ENCODE data around the gene SAP30. TPM values are rescaled to one million over a fixed set of nuclear protein-coding genes. Genes with fewer than 3 reads are reported as not detected.

SAP30 gene, protein sequence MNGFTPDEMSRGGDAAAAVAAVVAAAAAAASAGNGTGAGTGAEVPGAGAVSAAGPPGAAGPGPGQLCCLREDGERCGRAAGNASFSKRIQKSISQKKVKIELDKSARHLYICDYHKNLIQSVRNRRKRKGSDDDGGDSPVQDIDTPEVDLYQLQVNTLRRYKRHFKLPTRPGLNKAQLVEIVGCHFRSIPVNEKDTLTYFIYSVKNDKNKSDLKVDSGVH
- polyA plus RNA-seq (2013, experiment 1 of 2): 8.2 TPM
- 9.6 TPM for polyA plus RNA-seq (2013, experiment 2 of 2)

DNA sequence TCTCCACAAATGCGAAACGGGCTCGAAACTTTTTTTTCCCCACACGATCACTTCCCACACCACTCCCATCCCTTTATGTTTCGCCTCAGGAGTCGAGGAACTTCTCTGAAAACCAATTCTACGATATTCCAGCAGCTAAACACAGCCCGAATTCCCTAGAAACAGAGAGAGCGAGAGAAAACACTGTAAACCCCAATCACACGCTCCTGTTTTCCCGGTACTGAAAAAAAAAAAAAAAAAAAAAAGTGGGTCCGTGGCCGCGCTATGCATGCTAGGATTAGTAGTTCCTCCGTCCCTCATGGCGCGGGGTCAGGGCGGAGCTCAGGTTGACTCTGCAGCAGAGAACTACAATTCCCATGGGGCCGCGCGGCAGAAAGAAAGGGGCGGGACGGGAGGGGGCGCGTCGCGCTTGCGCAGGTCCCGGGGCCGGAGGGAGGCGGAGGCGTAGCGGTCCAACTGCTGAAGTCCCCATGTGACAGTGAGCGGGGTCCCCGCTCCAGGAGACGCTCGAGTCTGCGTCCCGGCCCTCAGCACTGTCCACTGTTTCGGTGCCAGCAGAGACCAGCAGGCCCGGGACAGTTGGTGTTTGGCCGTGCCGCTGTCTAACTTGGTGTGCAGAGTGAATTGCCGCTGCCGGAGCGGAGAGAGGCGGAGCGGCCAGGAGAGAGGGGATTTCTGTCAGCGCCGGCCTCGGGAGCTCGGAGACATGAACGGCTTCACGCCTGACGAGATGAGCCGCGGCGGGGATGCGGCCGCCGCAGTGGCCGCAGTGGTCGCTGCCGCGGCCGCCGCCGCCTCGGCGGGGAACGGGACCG is at the start of gene SAP30:
Gene SAP30 (plus strand): TSS at position 478 of the 815 bp plus-strand sequence. CDS start 229 bp downstream, at position 707.
- peak within 1 kb of the TSS in 1 of 2 experiments; percentile 74 for H3K14ac ChIP-seq (ENCODE audit: low read length in 2 of 2)
- H3K18ac ChIP-seq (ENCODE audit: low read depth in 1 of 2, low read length in 2 of 2): peak within 1 kb of the TSS; percentile 72 to 85
- no peak within 1 kb of the TSS for H2AK5ac ChIP-seq (ENCODE audit: low read length, severe bottlenecking)
- H2BK120ac ChIP-seq (ENCODE audit: low read depth, low read length): peak within 1 kb of the TSS; percentile 82
- H2AFZ ChIP-seq (ENCODE audit: low read depth, low read length): peak within 1 kb of the TSS; percentile 75
- peak within 1 kb of the TSS; percentile 92 to 96 for H3K4me3 ChIP-seq (ENCODE audit: insufficient read depth in 1 of 2, low read depth in 1 of 2, low read length in 2 of 2)
- H3K27ac ChIP-seq (ENCODE audit: low read length, poor library complexity, severe bottlenecking): peak within 1 kb of the TSS; percentile 86
- H3K27me3 ChIP-seq (ENCODE audit: control insufficient read depth in 1 of 2, insufficient read depth in 1 of 2, low read length in 2 of 2): no peaks in the 10 kb centered on the region
- peaks cover 3 to 10% of the 10 kb centered on the region in 2 experiments for H3K36me3 ChIP-seq (ENCODE audit: control insufficient read depth in 1 of 2, insufficient read depth in 2 of 2, low read depth in 1 of 2, low read length in 2 of 2)
- H3K9me3 ChIP-seq (ENCODE audit: control insufficient read depth, low read length): no peaks in the 10 kb centered on the region
- peak within 1 kb of the TSS in 1 of 2 experiments; percentile 90 for H3K4ac ChIP-seq (ENCODE audit: low read depth in 1 of 2, low read length in 2 of 2)
- DNase-seq: peak; percentile 99
- peaks cover 8% of the 10 kb centered on the region for H3K79me1 ChIP-seq (replicated peaks; ENCODE audit: low read length, poor library complexity, severe bottlenecking)
- peak within 1 kb of the TSS; percentile 69 for H4K8ac ChIP-seq (ENCODE audit: low read length)
- H3K23ac ChIP-seq (ENCODE audit: low read length in 2 of 2): peak within 1 kb of the TSS in 1 of 2 experiments; percentile 90
- WGBS: under 1% methylated on average over 70 of the region's 72 CpGs
- no peaks in the 10 kb centered on the region for H3K4me1 ChIP-seq (ENCODE audit: control insufficient read depth, insufficient read depth, low read depth, low read length)
- H2BK5ac ChIP-seq (ENCODE audit: low read depth, low read length, poor library complexity, severe bottlenecking): no peak within 1 kb of the TSS
- peak within 1 kb of the TSS in 1 of 2 experiments; percentile 72 for H2BK12ac ChIP-seq (ENCODE audit: low read length in 2 of 2)
- H3K4me2 ChIP-seq (ENCODE audit: low read length, poor library complexity, severe bottlenecking): peak within 1 kb of the TSS; percentile 94
- H2BK15ac ChIP-seq (ENCODE audit: low read depth, poor library complexity, severe bottlenecking): peak within 1 kb of the TSS; percentile 67
- H3K9ac ChIP-seq (ENCODE audit: low read length): peak within 1 kb of the TSS; percentile 95
- H4K91ac ChIP-seq (ENCODE audit: low read length): no peak within 1 kb of the TSS

DNA sequence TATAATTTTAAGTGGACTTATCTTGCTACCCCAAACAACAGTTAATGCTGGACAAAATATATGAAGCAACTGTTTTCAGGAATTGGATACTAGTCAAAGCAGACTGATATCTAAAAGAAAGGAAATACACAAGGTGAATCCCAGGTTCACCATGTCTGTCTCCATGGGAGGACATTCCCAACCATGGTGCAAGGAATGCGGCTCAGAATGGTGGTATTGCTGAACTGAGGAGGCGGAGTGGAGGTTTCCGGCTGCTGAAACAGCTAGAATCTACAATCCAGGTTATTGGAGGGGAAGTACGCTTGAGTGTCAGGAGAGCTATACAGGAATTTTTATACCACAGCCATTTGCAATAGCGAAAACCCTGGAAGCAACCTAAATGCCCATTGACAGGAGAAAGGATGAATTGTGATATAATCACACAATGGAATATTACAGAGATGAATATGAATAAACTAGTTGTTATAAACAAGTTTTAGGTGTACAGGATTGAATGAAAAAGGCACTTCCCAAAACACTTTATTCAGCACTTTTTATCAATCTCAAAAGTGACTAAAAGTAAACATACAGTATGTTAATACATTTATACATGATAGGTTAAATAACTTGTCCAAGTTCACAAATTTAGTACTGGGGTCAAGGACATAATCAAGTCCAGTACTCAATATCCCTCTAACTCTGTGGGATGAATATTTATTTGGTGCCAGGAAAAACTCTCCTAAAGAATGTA is 45.6 kb upstream of the SAP30 start:
- Histone ChIP-seq H3K4ac (ENCODE audit: low read depth in 1 of 2, low read length in 2 of 2) (no peak overlapping the region), H4K8ac (ENCODE audit: low read length) (no peak overlapping the region), H3K18ac (ENCODE audit: low read depth in 1 of 2, low read length in 2 of 2) (no peak overlapping the region), H4K91ac (ENCODE audit: low read length) (no peak overlapping the region), H3K79me1 (replicated peaks; ENCODE audit: low read length, poor library complexity, severe bottlenecking) (peaks cover 9% of the 10 kb centered on the region), H2BK5ac (ENCODE audit: low read depth, low read length, poor library complexity, severe bottlenecking) (no peak overlapping the region), H3K36me3 (ENCODE audit: control insufficient read depth in 1 of 2, insufficient read depth in 2 of 2, low read depth in 1 of 2, low read length in 2 of 2) (peaks cover 11 to 40% of the 10 kb centered on the region in 2 experiments), H3K4me2 (ENCODE audit: low read length, poor library complexity, severe bottlenecking) (no peak overlapping the region), H3K27ac (ENCODE audit: low read length, poor library complexity, severe bottlenecking) (no peak overlapping the region), H3K27me3 (ENCODE audit: control insufficient read depth in 1 of 2, insufficient read depth in 1 of 2, low read length in 2 of 2) (no peaks in the 10 kb centered on the region), H3K23ac (ENCODE audit: low read length in 2 of 2) (no peak overlapping the region), H3K4me3 (ENCODE audit: insufficient read depth in 1 of 2, low read depth in 1 of 2, low read length in 2 of 2) (no peak overlapping the region), H2AK5ac (ENCODE audit: low read length, severe bottlenecking) (no peak overlapping the region), H3K9ac (ENCODE audit: low read length) (no peak overlapping the region), H2AFZ (ENCODE audit: low read depth, low read length) (no peak overlapping the region), H2BK120ac (ENCODE audit: low read depth, low read length) (no peak overlapping the region), H2BK12ac (ENCODE audit: low read length in 2 of 2) (no peak overlapping the region), H3K4me1 (ENCODE audit: control insufficient read depth, insufficient read depth, low read depth, low read length) (no peaks in the 10 kb centered on the region), H2BK15ac (ENCODE audit: low read depth, poor library complexity, severe bottlenecking) (no peak overlapping the region), H3K9me3 (ENCODE audit: control insufficient read depth, low read length) (no peaks in the 10 kb centered on the region), H3K14ac (ENCODE audit: low read length in 2 of 2) (no peak overlapping the region)
- WGBS: 98% methylated on average over 3 of the region's 5 CpGs
- no peak for DNase-seq

DNA sequence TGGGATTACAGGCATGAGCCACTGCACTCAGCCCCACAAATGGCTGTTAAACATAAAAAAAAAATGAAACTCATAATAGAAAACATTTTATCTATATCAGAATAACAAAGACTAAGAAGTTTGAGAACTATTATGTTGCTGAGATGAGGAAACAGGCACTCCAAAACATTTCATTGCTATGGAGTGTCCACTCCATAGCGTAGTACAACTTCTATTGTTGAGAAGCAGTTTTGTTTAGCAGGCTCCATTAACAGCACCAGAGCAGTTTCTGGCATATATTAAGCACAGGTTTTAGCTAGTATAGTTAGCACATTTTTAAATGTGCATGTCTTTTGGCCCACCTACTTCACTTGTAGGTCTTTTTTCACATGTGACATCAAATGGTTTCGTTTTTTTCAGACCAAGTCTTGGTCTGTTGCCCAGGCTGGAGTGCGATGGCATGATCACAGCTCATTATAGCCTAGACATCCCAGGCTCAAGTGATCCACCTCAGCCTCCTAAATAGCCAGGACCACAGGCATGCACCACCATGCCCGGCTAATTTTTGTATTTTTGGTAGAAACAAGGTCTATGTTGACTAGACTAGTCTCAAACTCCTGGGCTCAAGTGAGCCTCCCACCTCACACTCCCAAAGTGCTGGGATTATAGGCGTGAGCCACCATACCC is 42.4 kb upstream of the SAP30 start:
- peaks cover 11 to 50% of the 10 kb centered on the region in 2 experiments for H3K36me3 ChIP-seq (ENCODE audit: control insufficient read depth in 1 of 2, insufficient read depth in 2 of 2, low read depth in 1 of 2, low read length in 2 of 2)
- H3K27ac ChIP-seq (ENCODE audit: low read length, poor library complexity, severe bottlenecking): no peak overlapping the region
- H3K9me3 ChIP-seq (ENCODE audit: control insufficient read depth, low read length): no peaks in the 10 kb centered on the region
- H4K91ac ChIP-seq (ENCODE audit: low read length): no peak overlapping the region
- no peak overlapping the region for H2BK120ac ChIP-seq (ENCODE audit: low read depth, low read length)
- H2BK15ac ChIP-seq (ENCODE audit: low read depth, poor library complexity, severe bottlenecking): no peak overlapping the region
- H3K79me1 ChIP-seq (replicated peaks; ENCODE audit: low read length, poor library complexity, severe bottlenecking): peaks cover 4% of the 10 kb centered on the region
- no peaks in the 10 kb centered on the region for H3K27me3 ChIP-seq (ENCODE audit: control insufficient read depth in 1 of 2, insufficient read depth in 1 of 2, low read length in 2 of 2)
- no peak overlapping the region for H2AK5ac ChIP-seq (ENCODE audit: low read length, severe bottlenecking)
- H3K14ac ChIP-seq (ENCODE audit: low read length in 2 of 2): no peak overlapping the region
- H3K4me1 ChIP-seq (ENCODE audit: control insufficient read depth, insufficient read depth, low read depth, low read length): no peaks in the 10 kb centered on the region
- no peak overlapping the region for H2AFZ ChIP-seq (ENCODE audit: low read depth, low read length)
- H3K23ac ChIP-seq (ENCODE audit: low read length in 2 of 2): no peak overlapping the region
- H2BK5ac ChIP-seq (ENCODE audit: low read depth, low read length, poor library complexity, severe bottlenecking): no peak overlapping the region
- H3K4me2 ChIP-seq (ENCODE audit: low read length, poor library complexity, severe bottlenecking): no peak overlapping the region
- no peak overlapping the region for H3K4ac ChIP-seq (ENCODE audit: low read depth in 1 of 2, low read length in 2 of 2)
- H3K9ac ChIP-seq (ENCODE audit: low read length): no peak overlapping the region
- H4K8ac ChIP-seq (ENCODE audit: low read length): no peak overlapping the region
- no peak for DNase-seq
- 98% methylated on average over 3 of the region's 5 CpGs for WGBS
- H2BK12ac ChIP-seq (ENCODE audit: low read length in 2 of 2): no peak overlapping the region
- no peak overlapping the region for H3K18ac ChIP-seq (ENCODE audit: low read depth in 1 of 2, low read length in 2 of 2)
- no peak overlapping the region for H3K4me3 ChIP-seq (ENCODE audit: insufficient read depth in 1 of 2, low read depth in 1 of 2, low read length in 2 of 2)
